Activated CD4-positive, alpha-beta T cell treated with anti-CD3 and anti-CD28 coated beads for 4 hours (primary cell): ENCODE results near the gene PSMD13.
"Not testable (repeated sequence)": the region's sequence is repeated elsewhere in the genome, so short reads cannot be mapped to it uniquely, and the experiment has no call there.

Source experiments
- DNase-seq, 2 donors: peaks; one replicate each; pipeline ENCODE4 v3.0.0-alpha.2; 2020

The PSMD13 gene

GRCh38 chr11:236774-237767 is at the start of gene PSMD13:
Gene PSMD13, plus strand, starts transcription at chr11:236976. Its CDS starts 74 bp downstream, at chr11:237050.
- peak; percentile 83 to 86 for DNase-seq

GRCh38 chr11:189200-189783 is 47.5 kb upstream of the PSMD13 start:
- DNase-seq, result peak in 1 of 2 donors; percentile 2

- peak in 1 of 2 donors; percentile 31 for DNase-seq
Observed at GRCh38 chr11:189843-190311, 46.9 kb upstream of the PSMD13 start.

GRCh38 chr11:190546-190945 is 46.2 kb upstream of the PSMD13 start:
- DNase-seq, result not testable (repeated sequence)

GRCh38 chr11:191490-192478 is 45.0 kb upstream of the PSMD13 start:
- DNase-seq, result peak; percentile 34 to 71

- DNase-seq, result not testable (repeated sequence)
Observed at GRCh38 chr11:192674-193128, 44.1 kb upstream of the PSMD13 start, which contains the start of gene SCGB1C1. Gene SCGB1C1, plus strand, starts transcription at chr11:193078. Its CDS starts 22 bp downstream, at chr11:193100.

GRCh38 chr11:193481-193880 is 43.3 kb upstream of the PSMD13 start:
- DNase-seq, result not testable (repeated sequence)

- DNase-seq, result no peak
Observed at GRCh38 chr11:196786-197731, 39.7 kb upstream of the PSMD13 start.

- no peak for DNase-seq
Observed at GRCh38 chr11:197741-198235, 39.0 kb upstream of the PSMD13 start.

- no peak for DNase-seq
Observed at GRCh38 chr11:198236-198806, 38.5 kb upstream of the PSMD13 start.

GRCh38 chr11:199004-199581 is 37.7 kb upstream of the PSMD13 start:
- no peak for DNase-seq

- no peak for DNase-seq
Observed at GRCh38 chr11:199782-200181, 37.0 kb upstream of the PSMD13 start.

GRCh38 chr11:200224-201003 is 36.4 kb upstream of the PSMD13 start:
- no peak for DNase-seq

- DNase-seq, result no peak
Observed at GRCh38 chr11:201966-202365, 34.8 kb upstream of the PSMD13 start.

GRCh38 chr11:202490-202889 is 34.3 kb upstream of the PSMD13 start:
- no peak for DNase-seq

GRCh38 chr11:203056-203944 is 33.5 kb upstream of the PSMD13 start:
- DNase-seq, result no peak

- no peak for DNase-seq
Observed at GRCh38 chr11:203945-204586, 32.7 kb upstream of the PSMD13 start.
